HS-5 (cell line): ENCODE results near the gene TGIF1.
"Not testable (repeated sequence)": the region's sequence is repeated elsewhere in the genome, so short reads cannot be mapped to it uniquely, and the experiment has no call there.

Experiments
- DNase-seq: peaks from one replicate; pipeline ENCODE4 v3.0.0-alpha.2; 2012; ENCODE audit warnings: low read depth

TGIF1 gene

GRCh38 chr18:3455907-3456685, 6.1 kb downstream of the TGIF1 start:
- DNase-seq: no peak

- no peak for DNase-seq
These were observed 6.7 kb downstream of the TGIF1 start for GRCh38 chr18:3456686-3457069.

DNA sequence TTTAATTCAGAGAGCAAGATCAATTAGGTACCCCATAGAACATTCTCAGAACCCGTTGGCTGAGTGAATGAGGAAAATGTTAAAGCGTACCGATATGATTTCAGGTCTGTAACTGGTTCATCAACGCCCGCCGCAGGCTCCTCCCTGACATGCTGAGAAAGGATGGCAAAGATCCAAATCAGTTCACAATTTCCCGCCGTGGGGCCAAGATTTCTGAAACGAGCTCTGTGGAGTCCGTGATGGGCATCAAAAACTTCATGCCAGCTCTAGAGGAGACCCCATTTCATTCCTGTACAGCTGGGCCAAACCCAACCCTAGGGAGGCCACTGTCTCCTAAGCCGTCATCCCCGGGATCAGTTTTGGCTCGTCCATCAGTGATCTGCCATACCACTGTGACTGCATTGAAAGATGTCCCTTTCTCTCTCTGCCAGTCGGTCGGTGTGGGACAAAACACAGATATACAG, 7.3 kb downstream of the TGIF1 start:
- DNase-seq: no peak

DNA sequence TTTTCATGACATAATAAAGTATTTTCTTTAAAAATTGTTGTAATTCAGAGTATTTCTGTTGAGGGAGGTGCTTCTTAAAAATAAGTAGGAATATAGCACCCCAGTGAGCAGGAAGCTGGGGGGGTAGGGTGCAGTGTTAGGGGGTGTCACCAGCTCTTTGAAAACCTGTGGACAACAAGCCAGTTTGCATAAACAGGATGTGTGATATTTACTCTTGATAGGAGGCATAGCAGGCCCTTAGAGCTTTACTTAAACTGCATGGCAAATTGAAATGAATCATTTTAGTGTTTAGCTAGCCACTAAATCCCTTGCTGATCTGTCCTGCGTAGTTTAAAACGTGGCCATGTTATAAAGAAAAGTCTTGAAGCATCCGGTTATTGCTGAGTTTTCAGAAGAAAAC, 8.4 kb downstream of the TGIF1 start:
- DNase-seq: no peak

GRCh38 chr18:3458952-3459853, 9.2 kb downstream of the TGIF1 start:
- no peak for DNase-seq

DNA sequence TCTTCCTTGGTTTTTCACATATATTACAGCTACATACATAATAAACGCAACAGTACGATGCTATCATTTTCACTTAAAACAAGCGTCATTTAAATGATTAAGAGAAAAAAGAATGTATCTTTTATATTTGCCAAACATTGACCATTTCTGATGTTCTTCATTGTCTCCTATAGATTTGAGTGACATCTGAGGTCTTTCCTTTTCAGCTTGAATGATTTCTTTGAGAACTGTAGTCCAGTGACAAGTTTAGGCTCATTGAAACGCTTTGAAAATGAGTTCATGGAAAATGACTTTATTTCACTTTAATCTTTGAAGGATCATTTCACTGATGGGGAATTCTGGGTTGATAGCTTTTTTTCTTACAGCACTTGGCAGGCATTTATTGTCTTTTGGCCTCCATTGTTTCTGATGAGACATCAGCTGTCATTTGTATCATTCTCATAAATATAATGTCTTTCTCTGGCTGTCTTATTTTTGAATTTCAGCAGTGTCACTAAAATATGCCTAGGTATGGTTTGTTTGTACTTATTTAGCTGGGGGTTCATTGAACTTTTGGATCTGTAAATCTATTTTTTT, 10.9 kb downstream of the TGIF1 start:
- DNase-seq: no peak

GRCh38 chr18:3461704-3462103, 11.7 kb downstream of the TGIF1 start:
- DNase-seq: no peak

DNA sequence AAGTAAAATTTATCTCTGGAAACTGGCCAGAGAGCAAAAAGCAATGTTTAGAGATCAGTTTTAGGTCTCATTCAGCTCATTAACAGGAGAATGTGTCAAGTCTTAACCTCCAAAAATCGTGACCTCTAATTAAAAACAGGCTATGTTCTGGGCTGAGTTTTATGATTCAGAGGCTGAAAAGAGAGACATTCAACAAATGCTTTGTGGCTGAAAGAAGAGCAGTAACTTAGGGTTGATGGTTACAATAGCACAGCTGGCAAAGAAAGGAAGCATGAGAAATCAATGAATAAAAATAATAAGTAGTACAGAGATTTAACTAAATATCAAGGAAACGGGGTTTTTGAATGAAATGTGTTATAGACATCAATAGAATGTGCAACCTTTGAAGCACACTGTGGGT, 13.1 kb downstream of the TGIF1 start:
- DNase-seq: no peak

DNA sequence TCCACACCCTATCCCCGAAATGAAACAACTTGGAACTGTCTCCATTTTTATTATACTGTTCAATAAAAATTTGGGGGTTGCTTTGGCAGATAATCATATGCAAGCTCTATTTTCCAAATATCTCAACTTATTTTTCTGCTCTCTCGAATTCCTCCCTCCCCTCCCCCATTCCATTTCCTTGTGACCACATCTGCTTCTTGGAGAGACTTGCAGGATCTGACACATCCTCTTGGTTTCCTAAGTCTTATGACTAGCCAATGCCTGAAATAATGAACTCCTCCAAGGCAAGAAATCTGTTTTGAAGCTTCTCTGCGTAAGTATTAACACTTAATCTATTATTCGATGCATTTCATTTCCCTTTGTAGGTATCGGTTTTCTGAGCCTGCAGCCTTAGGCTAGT, 16.1 kb downstream of the TGIF1 start:
- no peak for DNase-seq

GRCh38 chr18:3466872-3467271, 16.9 kb downstream of the TGIF1 start:
- no peak for DNase-seq

DNA sequence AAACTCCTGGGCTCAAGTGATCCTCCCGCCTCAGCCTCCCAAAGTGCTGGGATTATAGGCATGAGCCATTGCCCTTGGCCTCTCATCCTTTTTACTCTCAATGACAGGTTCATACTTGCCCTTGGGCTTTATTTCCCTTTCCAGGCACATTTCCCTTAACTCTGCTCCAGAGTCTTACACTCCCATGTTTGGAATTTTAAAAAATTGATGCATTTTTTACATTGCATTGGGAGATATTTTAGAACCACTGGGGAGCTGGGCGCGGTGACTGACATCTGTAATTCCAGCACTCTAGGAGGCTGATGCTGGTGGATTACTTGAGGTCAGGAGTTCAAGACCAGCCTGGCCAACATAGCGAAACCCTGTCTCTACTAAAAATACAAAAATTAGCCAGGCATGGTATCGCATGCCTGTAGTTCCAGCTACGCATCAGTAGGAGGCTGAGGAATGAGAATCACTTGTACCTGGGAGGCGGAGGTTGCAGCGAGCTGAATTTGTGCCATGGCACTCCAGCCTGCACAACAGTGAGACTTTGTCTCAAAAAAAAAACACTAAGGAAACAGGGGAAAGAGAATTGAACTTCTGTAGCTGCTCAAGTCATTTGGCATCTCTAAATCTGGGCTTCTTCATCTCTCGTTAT, 18.2 kb downstream of the TGIF1 start:
- no peak for DNase-seq

- DNase-seq: no peak
These were observed 18.9 kb downstream of the TGIF1 start for GRCh38 chr18:3468833-3469232.

DNA sequence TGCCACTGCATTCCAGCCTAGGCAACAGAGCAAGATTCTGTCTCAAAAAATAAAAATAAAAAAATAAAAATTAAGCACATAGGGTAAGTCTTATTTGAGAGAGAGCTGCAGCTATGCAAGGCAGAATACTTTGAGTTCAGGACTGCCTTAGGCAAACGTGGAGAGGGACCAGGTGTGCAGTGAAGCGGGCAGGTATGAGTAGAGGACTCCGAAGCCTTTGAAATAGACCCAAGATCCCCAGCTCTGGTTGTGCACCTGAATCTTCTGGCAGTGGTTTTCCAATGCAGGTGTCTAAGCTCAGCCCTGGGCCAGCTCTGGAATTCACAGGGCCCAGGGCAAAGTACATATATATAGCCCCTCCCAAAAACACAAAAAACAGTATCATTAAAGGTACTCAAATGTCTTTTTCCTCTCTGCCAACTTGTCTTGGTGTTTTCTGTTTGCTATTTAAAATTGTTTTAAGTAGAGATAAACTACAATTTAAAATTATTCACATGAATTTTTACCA, 21.2 kb downstream of the TGIF1 start:
- no peak for DNase-seq

GRCh38 chr18:3472121-3472520, 22.1 kb downstream of the TGIF1 start:
- DNase-seq: not testable (repeated sequence)

GRCh38 chr18:3472681-3473544, 22.9 kb downstream of the TGIF1 start:
- no peak for DNase-seq

- DNase-seq: no peak
These were observed 28.4 kb downstream of the TGIF1 start for GRCh38 chr18:3478262-3478978.

- no peak for DNase-seq
These were observed 30.1 kb downstream of the TGIF1 start for GRCh38 chr18:3479978-3480509.

GRCh38 chr18:3480827-3481573, 31.0 kb downstream of the TGIF1 start:
- no peak for DNase-seq

DNA sequence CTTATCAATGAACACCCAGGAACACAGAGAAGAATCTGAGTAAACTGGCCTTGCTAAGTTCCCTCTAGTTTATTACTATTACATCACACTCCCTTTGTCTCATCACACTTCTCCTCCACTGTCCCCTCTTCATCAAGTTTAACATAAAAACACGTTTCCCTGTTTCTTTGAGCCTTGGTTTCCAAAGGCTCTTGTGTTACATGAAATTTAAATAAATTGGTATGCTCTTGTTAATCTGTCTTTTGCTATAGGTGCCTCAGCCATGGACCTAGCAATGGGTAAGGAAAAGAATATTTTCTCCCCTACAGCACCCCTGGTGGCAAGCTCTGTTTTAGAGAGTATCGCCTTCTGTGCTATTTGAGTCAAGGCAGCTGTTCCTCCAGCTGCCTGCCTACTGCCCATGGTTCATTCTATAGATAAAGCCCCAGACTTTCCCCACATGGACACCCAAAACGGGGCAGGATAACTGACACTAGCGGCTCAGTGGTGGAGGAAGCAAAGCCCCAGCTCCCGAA, 31.8 kb downstream of the TGIF1 start:
- no peak for DNase-seq
